Stromal cell of bone marrow (primary cell): ENCODE results near the gene LYPD6B.

ENCODE experiments used
- DNase-seq: peaks from one replicate; pipeline ENCODE4 v3.0.0-alpha.2; 2012; ENCODE audit warnings: low read depth

Gene LYPD6B

DNA sequence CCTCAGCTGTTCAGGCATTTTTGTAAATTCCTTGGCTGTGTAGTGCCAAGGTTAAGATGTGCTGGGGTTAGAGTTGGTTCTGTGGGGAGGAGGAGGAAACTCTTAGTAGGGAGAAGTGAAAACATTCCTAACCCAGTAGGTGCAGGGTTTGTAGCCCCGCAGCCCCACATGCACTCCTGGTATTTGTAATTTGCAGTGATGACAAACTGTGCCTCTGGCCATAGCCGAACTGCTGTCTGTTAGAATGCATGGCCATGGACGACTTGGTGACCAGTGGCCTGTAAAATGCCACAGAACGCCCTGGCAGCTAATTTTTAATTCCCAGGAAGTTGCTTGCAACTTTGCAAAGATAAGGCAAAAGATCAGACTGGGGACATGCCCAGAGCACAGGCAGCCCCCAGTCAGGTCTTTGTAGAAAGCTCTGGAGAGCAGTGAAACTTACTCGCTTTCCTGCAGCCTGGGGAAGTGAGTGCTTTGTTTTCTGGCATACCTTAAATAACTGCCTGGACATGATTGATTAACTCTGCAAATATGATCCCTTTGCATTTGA is 38.4 kb downstream of the LYPD6B start:
- DNase-seq = no peak

DNA sequence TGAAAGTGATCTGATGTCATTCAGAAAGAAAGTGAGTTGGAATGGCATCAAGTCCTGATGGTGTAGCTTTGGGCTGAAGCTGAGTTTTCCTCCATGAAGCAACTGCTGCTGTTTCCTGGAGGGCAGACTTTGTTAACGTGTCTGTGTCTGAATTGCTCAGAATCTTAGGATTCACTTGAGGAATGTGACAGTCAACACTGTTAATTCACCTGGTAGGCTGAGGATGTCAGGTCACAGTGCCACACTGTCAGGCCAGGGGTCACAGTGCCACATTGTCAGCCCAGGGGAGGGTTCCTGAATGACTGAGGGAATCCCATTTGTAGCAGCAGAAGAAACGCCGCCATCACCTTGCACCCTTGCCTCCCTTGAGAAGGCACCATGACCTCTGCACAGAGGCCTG is 39.4 kb downstream of the LYPD6B start:
- no peak for DNase-seq

DNA sequence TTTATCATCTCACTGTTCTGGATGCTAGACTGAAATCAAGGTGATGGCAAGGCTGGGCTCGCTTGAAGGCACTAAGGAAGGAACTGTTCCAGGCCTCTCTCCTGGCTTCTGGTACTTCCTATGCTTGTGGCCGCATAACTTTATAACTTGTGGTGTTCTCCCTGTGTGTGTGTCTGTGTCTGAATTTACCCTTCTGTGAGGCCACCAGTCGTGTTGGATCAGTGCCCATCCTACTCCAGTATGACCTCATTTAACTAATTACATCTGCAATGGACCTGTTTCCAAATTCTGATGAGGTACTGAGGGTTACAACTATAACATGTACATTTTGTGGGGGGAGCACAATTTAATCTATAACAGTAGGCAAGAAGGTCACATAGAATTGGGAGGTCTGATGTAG is 41.6 kb downstream of the LYPD6B start:
- no peak for DNase-seq

DNA sequence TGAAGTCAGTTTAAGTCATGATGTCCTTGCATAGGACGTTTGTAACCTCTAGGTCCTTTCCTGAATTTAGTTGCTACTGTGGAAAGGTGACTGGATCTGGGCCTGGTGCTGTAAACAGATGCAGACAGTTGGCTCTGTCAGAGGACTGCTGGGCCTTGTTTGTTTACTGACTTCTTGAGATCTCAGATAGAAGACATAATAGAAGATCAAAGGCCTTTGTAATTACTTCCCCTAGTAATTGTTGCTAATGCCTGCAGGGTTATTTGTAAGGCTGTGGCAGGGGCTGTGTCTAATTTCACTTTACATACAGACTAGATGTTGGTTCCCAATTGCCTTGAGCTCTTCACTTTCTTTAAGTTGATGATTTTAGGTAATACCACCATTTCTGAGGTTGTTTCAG is 42.5 kb downstream of the LYPD6B start:
- no peak for DNase-seq

DNA sequence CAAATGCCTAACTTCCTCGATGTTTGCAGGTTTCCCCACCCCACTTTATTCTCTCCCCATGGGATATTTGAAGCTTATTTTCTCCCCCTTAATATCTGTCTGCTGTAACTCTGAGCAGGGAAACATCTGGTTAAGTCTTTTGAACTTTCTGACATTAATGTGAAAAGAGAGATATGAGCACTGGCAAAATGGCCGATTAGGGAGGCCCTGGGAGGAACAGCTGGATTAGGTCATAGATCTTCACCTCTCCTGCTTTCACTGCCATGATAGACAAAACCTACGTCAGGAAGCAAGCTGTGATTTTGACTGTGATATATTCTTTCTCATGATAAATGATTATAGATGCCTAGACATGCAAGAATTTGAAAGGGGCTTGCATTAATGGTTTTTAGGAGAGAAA is 43.6 kb downstream of the LYPD6B start:
- DNase-seq = no peak

DNA sequence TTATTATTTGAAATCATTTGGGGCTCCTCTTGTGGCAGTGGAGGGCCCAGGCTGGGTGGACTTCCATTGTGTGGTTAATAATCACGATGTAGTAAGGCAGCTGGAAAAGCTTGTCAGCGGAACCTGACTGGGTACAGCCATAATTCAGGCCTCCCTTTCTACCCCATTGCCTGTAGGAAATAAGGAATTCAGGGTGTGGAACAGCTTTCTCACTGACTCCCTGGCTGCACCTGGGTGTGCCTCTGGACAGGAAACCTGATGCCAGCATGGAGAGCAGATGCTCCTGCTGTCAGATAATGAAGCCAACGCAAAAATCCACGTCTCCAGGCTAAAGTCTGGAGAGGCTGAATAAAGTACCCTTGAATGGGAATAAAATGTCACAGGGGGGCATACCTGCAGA is 44.2 kb downstream of the LYPD6B start:
- DNase-seq = no peak

DNA sequence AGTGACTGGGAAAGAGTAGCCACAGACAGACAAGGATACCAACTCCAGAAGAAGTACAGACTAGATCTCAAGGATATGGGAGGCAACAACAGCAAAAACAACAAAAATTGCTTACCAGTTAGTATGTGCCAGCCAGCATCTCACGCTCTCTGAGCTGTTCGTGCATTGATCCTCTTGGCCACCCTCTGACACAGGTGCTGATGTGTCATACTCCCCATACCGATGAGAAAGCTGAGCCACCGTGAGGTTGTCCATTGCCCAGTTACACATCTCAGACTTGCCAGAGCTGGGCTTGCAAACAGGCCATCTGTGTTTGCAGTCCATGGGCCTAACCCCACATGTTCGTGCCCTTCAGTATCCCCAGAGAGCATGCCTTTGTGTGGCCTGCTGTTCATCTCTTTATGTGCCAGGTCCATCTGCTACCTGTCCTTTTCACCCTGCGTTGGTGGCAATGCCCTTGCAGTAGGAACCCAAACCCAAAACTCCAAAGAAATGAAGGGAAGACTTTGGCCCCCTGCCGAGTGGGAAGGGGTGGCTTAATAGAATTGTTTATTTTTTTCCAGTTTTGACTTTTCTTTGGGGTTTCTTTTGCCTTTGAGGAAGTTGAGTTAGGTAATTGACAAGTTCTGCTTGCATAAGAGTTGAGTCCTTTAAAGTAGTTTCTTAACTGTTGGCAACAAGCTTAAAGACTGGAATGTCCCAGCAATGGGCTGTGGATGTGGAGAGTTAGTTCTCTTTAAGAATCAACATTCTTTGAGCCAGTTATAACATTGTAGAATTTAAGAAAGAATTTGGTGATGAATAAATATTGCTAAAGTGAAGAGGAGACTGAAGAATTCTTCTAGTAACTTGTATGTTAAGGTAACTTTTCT is 46.7 kb downstream of the LYPD6B start:
- DNase-seq = peak; percentile 31

DNA sequence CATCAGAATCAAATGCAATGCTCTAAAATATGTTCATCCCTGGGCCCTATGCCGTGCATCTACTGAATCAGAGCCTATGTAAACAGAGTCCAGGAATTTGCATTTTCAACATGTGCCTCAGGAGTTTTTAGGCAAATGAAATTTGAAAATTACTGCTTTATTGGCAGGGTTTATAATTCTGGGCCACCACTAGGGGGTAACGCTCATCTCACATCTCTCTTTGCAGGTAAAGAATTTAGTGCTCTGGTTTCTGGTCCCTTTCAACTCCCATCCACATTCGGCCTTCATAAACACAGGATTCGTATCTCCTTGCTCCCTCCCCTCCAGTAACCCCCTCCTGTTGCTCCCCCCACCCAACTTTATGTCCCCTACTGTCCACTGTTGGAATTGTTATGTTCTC is 49.3 kb downstream of the LYPD6B start:
- DNase-seq = no peak

DNA sequence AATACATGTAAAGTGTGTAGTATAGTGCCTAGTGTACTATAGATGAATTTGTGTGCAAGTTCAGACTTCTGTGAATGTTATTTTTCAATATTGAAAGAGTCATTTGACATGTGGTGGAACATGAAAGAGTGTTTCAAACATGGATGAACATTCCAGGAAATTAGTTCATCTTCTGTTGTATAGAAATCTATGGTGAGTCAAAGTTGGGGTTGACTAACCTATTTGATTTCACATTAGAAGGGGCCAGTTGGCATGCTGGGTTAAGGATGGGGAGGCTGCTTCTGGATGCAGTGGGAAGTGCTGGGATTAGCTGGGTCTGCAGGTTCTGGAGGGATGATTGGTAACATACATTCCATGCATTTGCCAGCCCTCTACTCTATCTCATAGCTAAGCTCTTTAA is 50.6 kb downstream of the LYPD6B start:
- DNase-seq = no peak

DNA sequence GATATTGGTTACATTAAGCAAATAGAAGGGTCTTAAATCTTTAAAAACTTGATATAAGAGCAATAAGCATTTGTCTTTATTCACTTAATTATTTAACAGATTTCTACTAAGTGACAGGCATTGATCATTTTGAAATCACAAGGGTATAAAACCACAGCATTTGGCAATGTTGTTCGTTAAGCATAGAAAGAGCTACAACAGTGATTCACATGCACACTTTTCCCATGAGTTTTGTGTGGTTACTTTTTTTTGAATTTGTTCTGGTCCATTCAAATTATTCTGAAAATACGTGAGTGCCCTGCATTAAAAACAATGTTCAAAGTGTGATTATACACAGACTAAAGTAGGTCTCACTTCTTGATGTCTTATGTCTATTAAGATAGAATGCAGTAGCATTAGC is 52.2 kb downstream of the LYPD6B start:
- peak; percentile 60 for DNase-seq

DNA sequence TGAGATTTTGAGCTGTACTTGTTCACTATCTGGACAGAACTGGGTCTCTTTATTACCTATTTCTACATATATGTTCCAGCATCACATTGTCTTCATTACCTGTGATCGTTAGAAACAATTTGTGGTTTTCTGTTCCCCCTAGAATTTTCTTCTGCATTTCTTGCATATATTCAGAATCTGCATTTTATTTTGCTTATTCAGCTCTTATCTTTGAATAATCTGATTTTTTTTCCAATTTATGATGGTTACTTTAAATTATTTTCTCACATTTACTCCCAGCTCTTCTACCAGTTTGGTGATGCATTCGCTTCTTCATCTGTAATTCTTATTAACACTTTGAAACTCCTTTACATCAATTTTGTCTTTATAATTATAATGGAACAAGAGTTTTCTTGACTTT is 55.1 kb downstream of the LYPD6B start:
- no peak for DNase-seq

DNA sequence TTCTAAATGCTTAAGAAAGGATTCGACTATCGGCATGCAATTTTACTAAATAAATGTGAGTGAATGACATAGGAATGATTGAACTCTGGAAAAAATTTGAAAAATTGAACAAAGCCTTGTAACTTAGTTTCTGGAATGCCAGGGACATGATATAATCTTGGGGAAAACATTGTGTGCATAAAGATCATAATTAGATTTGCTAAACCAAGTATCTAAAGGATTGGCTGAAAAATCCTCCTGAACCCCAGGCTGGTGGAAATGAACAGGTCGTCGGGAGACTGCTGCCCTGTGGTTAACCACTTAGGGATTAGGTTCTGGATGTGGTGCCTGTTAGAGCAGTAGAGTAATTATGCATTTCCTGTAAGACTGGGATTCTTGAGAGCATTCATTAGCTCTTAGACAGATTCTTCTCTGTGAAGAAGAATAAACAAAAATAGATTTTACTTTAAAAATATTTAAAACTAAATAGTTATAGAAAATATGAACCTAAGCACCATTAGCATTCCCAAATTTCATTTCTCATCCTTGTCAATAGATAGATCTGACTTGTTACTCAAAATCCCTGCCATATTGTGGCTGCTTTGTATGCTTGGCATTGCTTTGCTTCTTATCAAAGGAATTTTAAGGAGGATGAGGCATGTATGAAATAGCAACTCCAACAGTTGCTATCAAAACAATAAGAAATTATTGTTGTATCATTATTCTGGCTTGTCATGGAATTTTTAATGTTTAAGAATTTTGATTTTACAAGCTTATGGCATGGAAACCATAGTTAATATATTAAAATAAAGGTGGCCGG is 55.9 kb downstream of the LYPD6B start:
- DNase-seq = peak; percentile 31

DNA sequence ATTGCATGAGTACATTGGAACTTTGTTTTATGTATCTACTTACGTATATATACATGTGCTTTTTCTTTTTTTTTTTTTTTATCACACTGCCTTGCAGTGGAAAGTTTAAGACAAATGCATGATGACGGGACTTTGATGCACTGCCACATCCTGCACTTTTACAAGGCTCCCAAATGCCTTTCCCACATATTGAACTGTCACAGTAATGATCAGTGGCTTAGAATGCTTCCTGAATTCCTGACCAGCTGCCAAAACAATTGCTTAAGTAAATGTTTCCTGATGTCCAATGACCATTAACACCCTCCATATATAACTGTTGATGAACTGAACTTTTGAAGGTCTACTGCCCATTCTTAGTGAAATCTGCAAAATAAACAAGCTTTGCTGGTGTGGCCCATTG is 60.2 kb downstream of the LYPD6B start:
- DNase-seq = peak; percentile 24

DNA sequence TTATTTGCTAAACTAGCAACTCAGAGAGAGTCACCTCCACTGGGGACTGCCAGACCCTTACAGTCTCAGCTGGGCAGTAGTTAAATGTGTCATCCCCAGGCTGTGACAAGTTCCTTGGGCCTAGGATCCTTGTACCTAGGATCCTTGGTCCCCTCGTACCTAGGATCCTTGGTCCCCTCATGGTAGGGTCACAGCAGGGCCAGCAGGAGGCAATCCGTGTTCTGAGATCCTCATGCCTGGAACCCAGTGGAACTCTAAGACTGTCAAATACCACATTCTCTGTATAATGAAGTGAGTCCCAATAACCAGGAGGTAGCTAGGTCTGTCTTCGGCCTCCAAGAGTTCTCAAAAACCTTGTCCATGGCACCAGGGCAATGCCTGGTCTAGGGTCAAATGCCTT is 60.8 kb downstream of the LYPD6B start:
- DNase-seq = no peak

DNA sequence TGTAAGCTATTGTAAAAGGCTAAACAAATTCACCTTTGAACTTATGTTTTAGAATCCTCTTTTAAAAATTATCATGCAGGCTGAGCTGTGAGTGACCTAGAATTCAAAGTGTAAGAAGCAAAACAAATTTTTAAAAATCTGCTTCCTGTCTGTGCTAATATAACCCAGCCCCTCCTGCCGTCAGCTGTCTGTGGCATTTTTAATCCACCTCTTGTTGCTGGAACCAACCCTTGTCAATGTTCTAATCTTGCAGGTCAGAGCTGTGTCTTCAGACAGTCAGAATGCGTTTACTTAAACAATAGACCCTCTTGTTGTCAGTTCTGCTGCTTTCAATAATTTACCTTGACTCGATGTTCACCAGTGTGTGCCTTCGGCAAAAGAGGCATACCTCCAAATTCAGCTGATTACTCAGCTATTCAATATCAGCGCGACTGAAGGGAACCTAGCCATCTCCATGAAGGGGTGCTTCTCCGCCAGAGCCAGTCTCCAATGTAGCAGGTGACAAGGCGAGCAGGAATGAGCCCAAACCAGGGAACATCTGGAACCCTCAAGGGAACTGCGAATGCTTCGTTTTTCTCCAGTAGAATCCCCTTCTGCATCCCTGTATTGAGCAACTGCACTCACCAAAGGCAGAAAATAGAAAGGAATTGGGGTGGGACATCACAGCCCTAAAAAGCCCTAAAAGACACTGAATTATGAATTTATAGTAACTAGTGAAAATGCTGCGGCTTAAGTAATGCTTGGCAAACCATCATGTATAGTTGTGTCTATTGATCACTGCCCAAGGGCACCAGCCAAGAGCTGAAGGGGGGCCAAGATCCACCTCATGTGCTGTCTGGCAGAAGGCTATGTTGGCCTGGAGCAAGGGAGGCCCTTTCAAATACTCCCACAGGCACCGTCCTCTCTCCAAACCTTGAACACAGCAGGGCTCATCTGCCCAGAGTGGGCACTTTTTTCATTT is 62.5 kb downstream of the LYPD6B start:
- no peak for DNase-seq

DNA sequence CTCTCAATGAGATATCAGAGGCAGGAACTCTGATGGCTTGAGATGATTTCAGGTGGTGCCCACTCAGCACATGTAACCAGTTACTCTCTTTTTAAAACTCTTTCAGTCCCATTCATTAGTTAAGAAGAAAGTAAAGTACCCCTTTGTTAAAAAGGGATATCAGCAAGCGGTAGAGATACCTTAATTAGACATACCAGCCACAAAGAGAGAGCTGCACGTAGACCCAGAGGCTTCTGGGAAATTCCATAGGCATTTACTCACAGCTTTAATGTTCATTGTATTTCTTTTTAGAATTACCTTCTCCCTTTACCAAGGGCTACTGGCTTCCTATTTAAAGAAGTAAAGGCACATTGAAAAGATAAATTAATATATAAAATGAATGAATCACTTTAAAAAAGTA is 63.3 kb downstream of the LYPD6B start:
- DNase-seq = no peak

DNA sequence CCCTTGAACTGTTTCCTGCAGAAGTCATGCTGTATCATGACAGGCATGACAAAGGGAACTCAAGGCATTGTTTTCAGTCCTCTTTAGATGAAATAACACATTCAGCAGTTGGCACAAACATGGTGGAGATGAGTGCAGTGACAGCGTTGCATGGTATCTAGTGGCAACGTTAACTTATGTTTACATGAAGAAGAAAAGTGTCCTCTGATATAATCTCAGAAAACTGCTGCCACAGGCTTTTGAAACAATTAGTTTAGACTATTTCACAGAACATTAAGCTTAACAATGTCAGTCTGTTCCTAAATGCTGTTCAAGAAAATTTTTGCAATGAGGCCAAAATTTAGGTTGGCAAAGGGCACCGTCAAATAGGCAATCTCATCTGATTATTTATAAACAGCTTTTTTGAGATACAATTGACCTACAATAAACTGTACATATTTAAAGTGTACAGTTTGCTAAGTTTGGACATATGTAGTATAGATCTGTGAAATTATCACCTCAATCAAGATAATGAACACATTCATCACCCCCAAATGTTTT is 64.7 kb downstream of the LYPD6B start:
- no peak for DNase-seq

DNA sequence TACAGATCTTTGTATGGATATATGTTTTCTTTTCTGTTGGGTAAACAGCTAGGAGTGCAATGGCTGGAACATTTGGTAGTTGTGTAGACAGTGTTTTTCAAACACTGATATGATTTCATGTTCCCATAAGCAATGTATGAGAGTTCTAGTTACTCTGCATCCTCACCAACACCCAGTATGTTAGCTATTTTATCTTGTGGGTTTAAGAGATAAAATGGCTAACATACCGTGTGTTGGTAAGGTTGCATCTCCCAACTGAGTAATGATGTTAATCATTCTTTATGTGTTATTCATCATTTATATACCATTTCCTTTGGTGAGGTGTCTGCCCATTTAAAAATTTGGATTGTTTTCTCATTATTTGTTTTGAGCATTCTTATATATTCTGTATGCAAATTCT is 65.7 kb downstream of the LYPD6B start:
- DNase-seq = no peak

DNA sequence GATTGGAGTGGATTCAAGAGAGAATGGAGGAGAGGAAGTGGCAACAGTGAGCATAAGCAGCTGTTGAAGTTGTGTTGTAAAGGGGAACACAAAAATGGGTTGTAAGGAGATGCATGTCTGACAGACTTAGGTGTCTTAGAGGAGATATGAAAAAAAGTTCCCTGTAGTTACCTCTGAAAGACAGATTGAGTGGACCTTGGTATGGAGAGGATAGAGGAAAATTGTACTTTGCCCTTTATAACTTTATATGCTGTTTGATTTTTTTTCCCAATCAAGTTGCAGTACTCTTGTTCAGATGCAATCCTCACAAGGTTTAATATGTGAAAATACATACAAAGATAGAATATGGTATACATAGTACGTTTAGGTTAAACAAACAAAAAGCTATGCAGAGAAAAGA is 73.6 kb downstream of the LYPD6B start:
- no peak for DNase-seq

DNA sequence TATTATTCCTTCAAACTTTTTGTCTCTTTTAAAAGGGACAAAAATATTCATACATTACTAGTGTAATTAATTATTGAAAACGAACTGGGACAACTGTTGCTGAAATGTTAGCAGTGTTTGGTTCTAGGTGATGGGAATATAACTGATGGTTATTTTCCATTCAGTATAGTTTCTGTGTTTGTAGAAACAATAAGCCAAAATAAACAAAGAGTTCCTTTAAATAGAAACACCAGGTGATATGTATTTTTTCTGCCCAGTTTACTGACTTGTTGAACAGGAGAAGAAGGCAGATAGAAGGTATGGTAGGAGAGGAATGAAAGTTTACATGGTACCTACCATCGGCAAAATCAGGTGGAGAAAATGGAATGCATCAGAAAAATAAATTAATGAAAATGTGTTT is 74.2 kb downstream of the LYPD6B start:
- DNase-seq = no peak

DNA sequence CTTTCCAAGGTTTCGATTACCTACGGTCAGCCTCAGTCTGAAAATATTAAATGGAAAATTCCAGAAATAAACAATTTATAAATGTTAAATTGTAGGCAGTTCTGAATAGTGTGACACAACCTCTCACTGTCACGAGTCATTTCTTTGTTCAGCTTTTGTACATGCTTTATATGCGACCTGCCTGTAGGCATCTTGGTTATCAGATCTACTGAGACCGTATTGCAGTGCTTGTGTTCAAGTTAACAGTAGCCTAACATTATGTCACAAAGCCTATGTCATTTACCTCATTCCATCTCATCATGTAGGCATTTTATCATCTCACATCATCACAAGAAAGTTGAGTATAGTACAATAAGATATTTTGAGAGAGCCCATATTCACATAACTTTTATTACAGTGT is 77.3 kb downstream of the LYPD6B start:
- DNase-seq = no peak

DNA sequence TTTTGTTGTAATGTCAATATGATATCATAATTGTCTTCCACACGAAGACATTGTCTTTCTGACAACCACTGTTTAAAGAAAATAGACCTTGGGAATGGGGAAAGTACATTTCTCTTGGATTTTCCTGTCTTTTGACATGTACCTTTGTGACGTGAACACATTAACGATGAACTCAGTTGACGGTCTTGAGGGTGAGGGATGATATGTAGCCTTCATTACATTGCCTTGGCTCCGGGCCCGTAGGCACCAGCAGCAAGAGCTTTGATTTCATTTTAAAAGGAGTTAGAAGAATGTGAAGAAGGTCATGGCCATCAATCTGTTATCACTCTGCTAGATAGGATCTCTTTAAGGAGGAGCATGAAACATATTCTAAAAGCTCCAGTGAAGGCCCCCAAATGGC is 80.9 kb downstream of the LYPD6B start:
- no peak for DNase-seq
